Uterus (tissue), 4 donors: Measurements from ENCODE around the gene PSMB7. TPM values are rescaled to one million over a fixed set of nuclear protein-coding genes. Genes with fewer than 3 reads are reported as not detected.
A peak's percentile ranks its signal among the peaks of the same experiment; 100 is the strongest.

Experiments
- DNase-seq, 2 donors: peaks; one replicate each; pipeline ENCODE4 v3.0.0-alpha.2; 2019 to 2020
- H3K27ac ChIP-seq, 2 donors: fragments of 200-600 bp; sonication (generic); 1 replicate in 1 of 2; 2 replicates in 1 of 2; pipeline ENCODE4 v1.5.1; 2016 to 2018
- H3K27me3 ChIP-seq, 2 donors: fragments of 200-600 bp; sonication (generic); one replicate each; pipeline ENCODE4 v1.5.1; 2018 to 2019; ENCODE audit warnings: control low read depth in 1 of 2
- H3K36me3 ChIP-seq, 2 donors: fragments of 200-600 bp; sonication (generic); one replicate each; pipeline ENCODE4 v1.5.1; 2019; ENCODE audit warnings: control low read depth in 1 of 2
- H3K4me1 ChIP-seq, 2 donors: fragments of 200-600 bp; sonication (generic); one replicate each; pipeline ENCODE4 v1.5.1; 2018 to 2019; ENCODE audit warnings: control low read depth in 1 of 2
- H3K4me3 ChIP-seq, 2 donors: fragments of 200-600 bp; sonication (generic); 1 replicate in 1 of 2; 2 replicates in 1 of 2; pipeline ENCODE4 v1.5.1; 2018 to 2019; ENCODE audit warnings: mild to moderate bottlenecking in 1 of 2
- H3K9me3 ChIP-seq, 2 donors: fragments of 200-600 bp; sonication (generic); one replicate each; pipeline ENCODE4 v1.5.1; 2019; ENCODE audit warnings: control low read depth in 1 of 2
- POLR2A ChIP-seq, 2 donors: fragments of 450-650 bp; IDR thresholded peaks; one replicate each; pipeline ENCODE4 v1.6.1; 2016; ENCODE audit warnings: antibody characterized with exemption in 2 of 2, mild to moderate bottlenecking in 1 of 2, moderate library complexity in 1 of 2
- intact Hi-C: fragments of 100-400 bp; cut with DNase I; formaldehyde crosslinking; loops from one replicate; pipeline ENCODE4 v1.15.1; 2023; ENCODE audit warnings: low total_unique reads
- total RNA-seq, 4 donors: library from RNA; depleted of rRNA in 3 of 4; stranded (reverse); fragments of >200 nt in 3 of 4; gene quantifications; one replicate each; pipeline versions ENCODE4 v1.1.0 to v1.2.4, GENCODE V29; 2014 to 2023
- TF ChIP-seq, protein P1 (sequence below), 4 experiments: fragments of 200-600 bp in 2 of 4; fragments of 450-650 bp in 2 of 4; sonication (generic) in 2 of 4; IDR thresholded peaks; one replicate each; pipeline ENCODE4 v1.5.1; 2016 to 2019; ENCODE audit warnings: antibody characterized with exemption in 4 of 4, mild to moderate bottlenecking in 2 of 4, moderate library complexity in 1 of 4
- donor health status: DM: yes; HTN: yes; CAD: no.

PSMB7 gene
- total RNA-seq, 4 donors from 2014 or later: 86.1 to 292 (median 94.7) TPM

DNA sequence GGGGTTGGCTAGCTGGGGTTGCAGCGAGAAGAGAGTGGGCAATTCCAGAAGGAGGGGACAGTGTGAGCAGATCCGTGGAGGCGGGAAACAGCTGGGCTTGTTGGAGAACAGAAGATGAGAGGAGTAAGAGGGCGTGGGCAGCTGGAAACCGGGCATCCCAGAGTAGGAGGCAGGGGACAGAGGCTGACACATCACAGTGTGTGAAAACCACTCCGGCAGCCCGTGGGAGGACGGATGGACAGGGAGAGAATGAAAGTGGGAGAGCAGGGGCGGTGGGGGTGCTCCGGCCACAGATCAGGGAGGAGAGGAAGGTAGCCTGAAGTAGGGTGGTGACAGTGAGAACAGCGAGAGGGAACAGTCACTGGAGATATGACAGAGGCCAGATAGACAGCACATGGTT is 8.3 kb upstream of the PSMB7 start:
- Histone ChIP-seq H3K27me3 (no peaks in the 10 kb centered on the region), H3K4me3 (no peak overlapping the region), H3K36me3 (no peaks in the 10 kb centered on the region), H3K4me1 (no peaks in the 10 kb centered on the region), H3K9me3 (no peaks in the 10 kb centered on the region), H3K27ac (no peak overlapping the region)
- DNase-seq: no peak
- intact Hi-C loops: no loop called here
- TF ChIP-seq, protein P1, sequence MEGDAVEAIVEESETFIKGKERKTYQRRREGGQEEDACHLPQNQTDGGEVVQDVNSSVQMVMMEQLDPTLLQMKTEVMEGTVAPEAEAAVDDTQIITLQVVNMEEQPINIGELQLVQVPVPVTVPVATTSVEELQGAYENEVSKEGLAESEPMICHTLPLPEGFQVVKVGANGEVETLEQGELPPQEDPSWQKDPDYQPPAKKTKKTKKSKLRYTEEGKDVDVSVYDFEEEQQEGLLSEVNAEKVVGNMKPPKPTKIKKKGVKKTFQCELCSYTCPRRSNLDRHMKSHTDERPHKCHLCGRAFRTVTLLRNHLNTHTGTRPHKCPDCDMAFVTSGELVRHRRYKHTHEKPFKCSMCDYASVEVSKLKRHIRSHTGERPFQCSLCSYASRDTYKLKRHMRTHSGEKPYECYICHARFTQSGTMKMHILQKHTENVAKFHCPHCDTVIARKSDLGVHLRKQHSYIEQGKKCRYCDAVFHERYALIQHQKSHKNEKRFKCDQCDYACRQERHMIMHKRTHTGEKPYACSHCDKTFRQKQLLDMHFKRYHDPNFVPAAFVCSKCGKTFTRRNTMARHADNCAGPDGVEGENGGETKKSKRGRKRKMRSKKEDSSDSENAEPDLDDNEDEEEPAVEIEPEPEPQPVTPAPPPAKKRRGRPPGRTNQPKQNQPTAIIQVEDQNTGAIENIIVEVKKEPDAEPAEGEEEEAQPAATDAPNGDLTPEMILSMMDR (IDR thresholded peaks at IDR 0.05): no peak
- no peak for TF ChIP-seq POLR2A (IDR thresholded peaks at IDR 0.05)

DNA sequence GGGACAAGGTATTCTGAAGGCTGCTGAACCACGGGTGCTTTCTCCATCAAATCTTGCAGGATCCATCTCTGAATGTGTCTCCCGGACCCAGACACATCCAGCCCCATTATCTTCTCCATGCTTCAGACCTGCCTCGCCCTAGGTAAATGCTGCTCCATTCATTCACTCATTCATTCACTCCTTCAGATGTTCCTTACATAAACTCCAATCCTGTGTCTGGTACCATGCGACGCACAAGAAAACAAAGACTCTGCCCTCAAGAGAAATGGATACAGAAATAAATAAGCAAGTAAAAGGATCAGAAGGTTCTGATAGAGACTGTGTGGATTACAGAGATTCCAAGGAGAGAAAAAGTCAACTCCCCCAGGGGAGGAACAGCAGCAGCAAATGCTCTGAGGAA is 7.9 kb upstream of the PSMB7 start:
- Histone ChIP-seq H3K4me3 (no peak overlapping the region), H3K27me3 (no peaks in the 10 kb centered on the region), H3K4me1 (no peaks in the 10 kb centered on the region), H3K9me3 (no peaks in the 10 kb centered on the region), H3K36me3 (no peaks in the 10 kb centered on the region), H3K27ac (no peak overlapping the region)
- DNase-seq: no peak
- TF ChIP-seq POLR2A (IDR thresholded peaks at IDR 0.05): no peak
- TF ChIP-seq, protein P1 (IDR thresholded peaks at IDR 0.05): no peak
- intact Hi-C loops: no loop called here

DNA sequence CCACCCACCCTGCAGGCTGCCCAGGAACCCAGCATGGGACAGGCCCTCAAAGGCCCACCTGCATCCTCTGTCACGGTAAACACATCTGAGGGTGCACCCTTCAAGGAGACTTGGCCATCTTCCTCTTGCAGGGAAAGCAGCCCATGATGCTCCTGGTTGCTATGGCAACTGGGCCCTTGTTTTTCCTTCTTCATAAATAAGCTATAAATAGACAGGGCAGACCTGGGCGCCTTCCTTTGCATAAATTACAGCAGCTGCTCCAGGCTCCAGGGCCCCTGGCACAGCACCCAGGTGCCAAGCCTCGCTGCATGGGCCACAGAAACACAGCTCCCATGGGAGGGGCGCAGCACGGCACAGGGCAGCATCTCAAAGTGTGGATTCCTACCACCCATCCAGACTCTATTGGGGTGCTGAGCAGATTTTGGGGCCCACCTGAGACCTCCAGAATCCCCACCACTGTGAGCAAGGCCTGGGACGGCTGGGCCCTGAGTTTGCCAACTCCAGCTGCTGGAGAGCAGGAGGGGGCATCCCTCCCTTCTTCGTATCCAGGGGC is 5.8 kb upstream of the PSMB7 start:
- no peak for DNase-seq
- no peak for TF ChIP-seq POLR2A (IDR thresholded peaks at IDR 0.05)

GRCh38 chr9:124419832-124420489 is 4.7 kb upstream of the PSMB7 start:
- no peak overlapping the region for H3K4me3 ChIP-seq
- H3K36me3 ChIP-seq: no peaks in the 10 kb centered on the region
- TF ChIP-seq, protein P1 (IDR thresholded peaks at IDR 0.05): no peak
- TF ChIP-seq POLR2A (IDR thresholded peaks at IDR 0.05): no peak
- no peaks in the 10 kb centered on the region for H3K9me3 ChIP-seq
- no peaks in the 10 kb centered on the region for H3K27me3 ChIP-seq
- H3K27ac ChIP-seq: no peak overlapping the region
- DNase-seq: no peak
- no peaks in the 10 kb centered on the region for H3K4me1 ChIP-seq
- intact Hi-C loops: no loop called here

More for the DNA sequence above, 5.8 kb upstream of the PSMB7 start:
- no peak overlapping the region for H3K27ac ChIP-seq
- no peaks in the 10 kb centered on the region for H3K9me3 ChIP-seq
- intact Hi-C loops: no loop called here
- no peak overlapping the region for H3K4me3 ChIP-seq
- H3K4me1 ChIP-seq: no peaks in the 10 kb centered on the region
- H3K36me3 ChIP-seq: no peaks in the 10 kb centered on the region
- H3K27me3 ChIP-seq: no peaks in the 10 kb centered on the region

DNA sequence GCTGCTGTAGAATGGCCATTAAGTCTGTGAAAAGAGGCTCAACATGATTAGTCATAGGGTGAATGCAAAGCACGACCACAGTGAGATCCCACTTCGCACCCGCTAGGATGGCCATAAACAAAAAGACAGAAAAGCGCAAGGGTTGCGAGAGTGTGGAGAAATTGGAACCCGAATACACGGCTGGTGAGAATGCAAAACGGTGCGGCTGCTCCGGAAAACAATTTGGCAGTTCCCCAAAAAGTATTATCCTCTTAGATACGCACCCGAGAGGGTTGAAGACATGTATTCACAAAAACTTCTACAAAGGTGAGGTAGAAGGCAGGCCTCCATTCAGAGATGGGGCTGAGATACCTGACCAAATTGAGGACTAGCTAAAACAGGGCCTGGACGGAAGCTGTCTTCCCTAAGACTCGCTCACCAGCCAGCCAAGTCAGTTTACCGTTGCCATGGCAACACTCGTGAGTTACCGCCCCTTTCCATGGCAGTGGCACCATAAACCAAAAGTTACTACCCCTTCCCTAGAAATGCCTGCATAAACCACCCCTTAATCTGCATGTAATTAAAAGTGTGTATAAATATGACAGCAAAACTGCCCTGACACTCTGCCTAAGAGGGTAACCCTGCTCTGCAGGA is 726 bp upstream of the PSMB7 start:
- DNase-seq: no peak
- Histone ChIP-seq H3K4me3 (peak overlapping the region in 1 of 2 donors; percentile 89), H3K4me1 (peaks cover 0 to 5% of the 10 kb centered on the region in 2 donors), H3K27me3 (no peaks in the 10 kb centered on the region), H3K9me3 (no peaks in the 10 kb centered on the region), H3K27ac (no peak overlapping the region), H3K36me3 (no peaks in the 10 kb centered on the region)
- TF ChIP-seq, protein P1 (IDR thresholded peaks at IDR 0.05): no peak
- TF ChIP-seq POLR2A (IDR thresholded peaks at IDR 0.05): no peak
- intact Hi-C loops: no loop called here
